GM12892 (cell line): ENCODE results near the gene HS3ST3B1.
A peak's percentile ranks its signal among the peaks of the same experiment; 100 is the strongest.

Experiments
- DNase-seq: peaks from one replicate; pipeline ENCODE4 v3.0.0; 2011; ENCODE audit not compliant: insufficient read length
- FAIRE-seq: peaks from 2 replicates; lab custom pipeline; 2011; peaks lifted over from hg19 to GRCh38; lab: Jason Lieb, UNC
- POLR2A ChIP-seq: IDR thresholded peaks from 2 replicates; pipeline ENCODE4 v1.6.1; 2011; ENCODE audit warnings: low read depth, low read length, control low read depth
- POLR2AphosphoS5 ChIP-seq: IDR thresholded peaks from 2 replicates; pipeline ENCODE4 v1.6.1; 2011; ENCODE audit warnings: low read depth, low read length, control low read depth
- TAF1 ChIP-seq: IDR thresholded peaks from 2 replicates; pipeline ENCODE4 v1.6.1; 2011; ENCODE audit warnings: low read depth, mild to moderate bottlenecking, control low read depth, low read length, borderline replicate concordance

HS3ST3B1 gene

GRCh38 chr17:14331225-14331981 is 30.5 kb downstream of the HS3ST3B1 start:
- TF ChIP-seq POLR2AphosphoS5 (no peak), TAF1 (no peak), POLR2A (no peak)
- FAIRE-seq (no peak), DNase-seq (no peak)

- FAIRE-seq (no peak), DNase-seq (no peak)
- TF ChIP-seq TAF1 (no peak), POLR2A (no peak), POLR2AphosphoS5 (no peak)
Measured at GRCh38 chr17:14331982-14332298, 31.1 kb downstream of the HS3ST3B1 start.

- TF ChIP-seq POLR2AphosphoS5, result no peak
- no peak for TF ChIP-seq POLR2A
- no peak for TF ChIP-seq TAF1
- no peak for DNase-seq
- no peak for FAIRE-seq
Measured at GRCh38 chr17:14332331-14332730, 31.4 kb downstream of the HS3ST3B1 start.

GRCh38 chr17:14333506-14333905 is 32.6 kb downstream of the HS3ST3B1 start:
- DNase-seq (no peak), FAIRE-seq (no peak)
- TF ChIP-seq POLR2A, result no peak
- TF ChIP-seq TAF1, result no peak
- no peak for TF ChIP-seq POLR2AphosphoS5

- TF ChIP-seq POLR2AphosphoS5, result no peak
- TF ChIP-seq POLR2A, result no peak
- no peak for TF ChIP-seq TAF1
- FAIRE-seq (no peak), DNase-seq (no peak)
Measured at GRCh38 chr17:14334276-14334840, 33.5 kb downstream of the HS3ST3B1 start.

GRCh38 chr17:14334919-14335318 is 34.0 kb downstream of the HS3ST3B1 start:
- TF ChIP-seq POLR2A (no peak), TAF1 (no peak), POLR2AphosphoS5 (no peak)
- FAIRE-seq, result no peak
- no peak for DNase-seq

GRCh38 chr17:14336418-14336817 is 35.5 kb downstream of the HS3ST3B1 start:
- no peak for FAIRE-seq
- DNase-seq, result no peak
- no peak for TF ChIP-seq POLR2AphosphoS5
- no peak for TF ChIP-seq POLR2A
- TF ChIP-seq TAF1, result no peak

GRCh38 chr17:14337596-14338079 is 36.8 kb downstream of the HS3ST3B1 start:
- no peak for TF ChIP-seq POLR2A
- TF ChIP-seq TAF1, result no peak
- TF ChIP-seq POLR2AphosphoS5, result no peak; the same call in 1 of the 2 replicates
- peak; percentile 93 for FAIRE-seq

GRCh38 chr17:14340857-14341754 is 40.2 kb downstream of the HS3ST3B1 start:
- TF ChIP-seq POLR2A (no peak), POLR2AphosphoS5 (no peak), TAF1 (no peak)
- DNase-seq (no peak), FAIRE-seq (no peak)

More at GRCh38 chr17:14337596-14338079, 36.8 kb downstream of the HS3ST3B1 start:
- peak; percentile 30 for DNase-seq

- FAIRE-seq (no peak), DNase-seq (no peak)
- TF ChIP-seq POLR2A (no peak), POLR2AphosphoS5 (no peak), TAF1 (no peak)
Measured at GRCh38 chr17:14341866-14342265, 41.0 kb downstream of the HS3ST3B1 start.

GRCh38 chr17:14346801-14347200 is 45.9 kb downstream of the HS3ST3B1 start:
- TF ChIP-seq POLR2AphosphoS5, result no peak
- TF ChIP-seq TAF1, result no peak
- no peak for TF ChIP-seq POLR2A
- DNase-seq (no peak), FAIRE-seq (no peak)

- TF ChIP-seq POLR2A, result no peak
- no peak for TF ChIP-seq TAF1
- no peak for TF ChIP-seq POLR2AphosphoS5
- FAIRE-seq (no peak), DNase-seq (peak; percentile 33)
Measured at GRCh38 chr17:14351493-14351892, 50.6 kb downstream of the HS3ST3B1 start.
